Effector CD4-positive, alpha-beta T cell (primary cell): Measurements from ENCODE around the gene LPP.

ENCODE experiments used
- DNase-seq: peaks from one replicate; pipeline ENCODE4 v3.0.0-alpha.2; 2020

Gene LPP

DNA sequence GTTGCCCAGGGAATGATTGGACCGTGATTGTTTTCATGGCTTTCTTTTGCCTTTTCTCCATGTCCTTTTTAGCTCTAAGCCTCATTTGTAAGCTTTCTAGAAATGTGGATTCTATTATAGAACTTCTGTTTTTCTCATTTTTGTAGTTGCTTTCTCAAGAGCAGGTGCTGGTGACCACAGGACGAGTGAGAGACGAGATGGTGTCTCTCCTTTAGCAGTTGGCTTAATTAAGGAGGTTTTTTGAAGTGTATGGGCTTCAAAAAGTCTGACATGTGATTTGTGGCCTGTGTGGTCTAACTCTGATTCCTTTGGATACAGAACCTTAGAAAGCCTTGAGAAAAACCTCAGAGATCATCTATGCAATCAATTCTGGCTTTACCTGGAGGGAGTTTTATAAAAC is 292.8 kb downstream of the LPP start:
- no peak for DNase-seq

GRCh38 chr3:188448813-188449212 is 294.9 kb downstream of the LPP start:
- no peak for DNase-seq

DNA sequence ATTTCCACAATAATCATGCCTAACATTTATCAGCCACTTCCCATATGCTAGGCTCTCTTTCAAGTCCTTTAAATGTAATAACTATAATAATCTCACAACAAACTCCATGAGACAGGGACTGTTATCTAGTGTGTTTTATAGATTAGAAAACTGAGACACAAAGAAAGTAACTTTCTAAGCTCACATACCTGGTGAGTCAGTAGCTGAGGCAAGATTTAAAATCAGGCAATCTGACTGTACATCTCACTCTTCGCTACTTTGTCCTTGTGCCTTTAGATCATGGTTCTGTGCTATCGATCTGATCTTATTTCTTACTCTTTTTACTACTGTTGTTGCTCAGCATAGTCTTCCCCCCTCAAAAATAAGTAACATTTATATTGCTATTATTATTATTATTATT is 295.5 kb downstream of the LPP start:
- no peak for DNase-seq

DNA sequence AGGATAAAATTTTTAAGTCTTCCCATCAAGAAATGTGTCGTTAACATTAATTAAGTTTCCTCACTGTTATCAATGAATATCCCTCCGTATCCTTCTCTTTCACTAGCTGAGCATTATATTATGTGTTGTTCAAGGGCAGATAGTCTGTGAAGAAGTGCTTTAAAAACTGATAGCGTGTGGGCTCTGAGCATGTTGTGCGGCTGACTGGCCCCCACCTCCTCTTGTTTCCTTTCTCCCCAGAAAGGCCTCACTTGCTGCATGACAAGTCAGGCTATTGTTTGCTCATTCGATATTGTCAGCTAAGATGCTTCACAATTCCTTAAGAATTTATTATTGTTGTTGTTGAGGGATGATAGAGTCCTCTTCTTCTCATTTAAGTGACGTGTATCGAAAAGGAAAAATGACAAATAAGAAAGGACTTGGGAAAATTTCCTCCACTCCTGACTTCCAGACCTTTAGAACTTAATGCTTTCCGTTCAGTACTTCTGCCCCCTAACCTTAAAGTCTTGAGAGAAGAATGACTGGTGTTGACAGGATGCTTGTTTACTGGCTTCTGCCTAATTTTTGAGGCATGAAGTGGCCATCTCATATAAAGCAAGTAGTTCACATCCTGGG is 298.3 kb downstream of the LPP start:
- no peak for DNase-seq

DNA sequence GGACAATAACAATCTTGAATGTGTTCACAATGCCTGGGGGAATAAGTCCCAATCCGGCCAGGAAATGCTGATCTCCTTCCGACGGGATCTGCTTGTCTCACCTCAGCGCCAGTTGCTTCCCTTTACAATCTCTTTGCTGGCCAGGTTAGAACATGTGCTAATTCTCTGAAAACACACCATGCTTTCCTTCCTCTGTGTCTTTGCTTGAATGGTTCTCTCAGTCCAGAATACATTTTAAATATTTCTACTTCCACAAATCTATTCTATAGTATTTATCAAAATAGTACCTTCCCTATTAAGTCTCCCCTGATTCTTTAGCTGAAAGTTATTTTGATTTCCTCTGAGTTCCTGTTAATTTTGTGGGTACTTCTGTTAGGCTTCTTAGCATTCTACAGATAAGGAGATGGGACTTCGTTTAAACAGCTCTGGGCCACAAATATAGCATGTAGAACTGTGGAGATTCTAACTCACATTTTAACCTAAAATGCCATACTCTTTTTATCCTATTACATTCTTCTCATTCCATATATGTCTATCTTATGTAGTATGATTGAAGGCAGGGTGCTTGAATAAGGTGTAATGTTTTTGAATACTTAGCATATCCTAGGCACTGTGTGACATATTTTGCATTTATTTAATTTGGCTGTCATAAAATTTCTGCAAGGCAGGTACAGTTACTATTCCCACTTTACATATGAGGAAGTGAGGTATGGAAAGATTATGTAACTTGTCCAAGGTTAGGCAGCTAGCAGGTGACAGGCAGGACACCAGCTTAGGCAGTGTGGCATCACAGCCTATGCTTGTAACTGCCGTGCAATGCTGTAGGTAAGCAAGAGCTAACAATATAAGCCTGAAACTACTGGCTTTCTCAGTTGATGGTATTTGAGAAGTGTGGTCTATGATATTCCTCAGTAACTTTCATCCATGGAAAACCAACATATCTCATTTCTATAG is 299.8 kb downstream of the LPP start:
- no peak for DNase-seq

DNA sequence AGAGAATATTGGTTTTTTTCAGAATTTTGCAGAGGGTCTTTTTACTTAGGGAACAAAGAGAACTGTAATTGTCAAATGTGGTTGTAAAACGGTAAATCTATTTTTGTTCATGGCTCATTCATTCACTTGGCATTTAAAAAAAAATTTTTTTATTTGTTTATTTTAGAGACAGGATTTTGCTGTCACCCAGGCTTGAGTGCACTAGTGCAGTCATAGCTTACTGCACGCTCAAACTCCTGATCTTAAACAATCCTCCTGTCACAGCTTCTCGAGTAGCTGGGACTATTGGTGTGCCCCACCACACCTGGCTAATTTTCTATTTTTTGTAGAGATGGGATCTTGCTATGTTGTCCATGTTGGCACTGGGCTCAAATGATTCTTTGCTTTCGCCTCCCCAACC is 301.8 kb downstream of the LPP start:
- DNase-seq: no peak

GRCh38 chr3:188458756-188459155 is 304.8 kb downstream of the LPP start:
- DNase-seq: no peak

- no peak for DNase-seq
These were observed 311.4 kb downstream of the LPP start for GRCh38 chr3:188465311-188465710.

GRCh38 chr3:188468196-188468595 is 314.2 kb downstream of the LPP start:
- no peak for DNase-seq

- DNase-seq: no peak
These were observed 314.7 kb downstream of the LPP start for GRCh38 chr3:188468662-188469061.

DNA sequence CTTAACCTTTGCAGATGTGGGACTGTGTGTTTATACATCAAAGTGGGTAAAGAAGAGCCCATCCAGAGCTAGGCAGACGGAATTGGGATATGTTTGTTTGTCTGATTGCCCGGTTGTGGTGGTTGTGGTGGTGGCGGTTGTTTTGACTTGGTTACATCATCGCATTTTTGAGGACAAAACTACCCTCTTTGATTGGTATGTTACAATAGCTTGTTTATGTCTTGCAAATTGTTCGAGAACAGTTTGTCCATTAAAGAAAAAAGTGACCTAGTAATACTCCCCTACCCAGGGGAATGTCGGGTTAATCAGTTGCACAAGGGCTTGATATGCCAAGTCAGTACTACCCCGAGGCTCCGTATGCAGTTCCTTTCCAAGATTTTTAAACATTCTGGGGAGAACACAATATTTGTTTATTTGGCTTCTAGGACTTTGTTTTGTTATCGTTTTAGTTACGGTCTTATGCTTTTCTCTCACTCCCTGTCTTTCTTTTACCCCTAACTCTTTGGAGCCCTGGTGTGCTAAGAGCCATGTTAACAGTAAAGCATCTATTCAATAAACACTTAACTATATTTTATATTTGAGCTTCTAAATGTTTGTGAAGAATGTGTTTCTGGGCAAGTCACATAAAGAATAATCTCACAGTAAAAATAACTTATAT is 315.4 kb downstream of the LPP start:
- DNase-seq: no peak

- DNase-seq: no peak
These were observed 316.7 kb downstream of the LPP start for GRCh38 chr3:188470508-188471130.

GRCh38 chr3:188471723-188472122 is 317.8 kb downstream of the LPP start:
- DNase-seq: no peak

DNA sequence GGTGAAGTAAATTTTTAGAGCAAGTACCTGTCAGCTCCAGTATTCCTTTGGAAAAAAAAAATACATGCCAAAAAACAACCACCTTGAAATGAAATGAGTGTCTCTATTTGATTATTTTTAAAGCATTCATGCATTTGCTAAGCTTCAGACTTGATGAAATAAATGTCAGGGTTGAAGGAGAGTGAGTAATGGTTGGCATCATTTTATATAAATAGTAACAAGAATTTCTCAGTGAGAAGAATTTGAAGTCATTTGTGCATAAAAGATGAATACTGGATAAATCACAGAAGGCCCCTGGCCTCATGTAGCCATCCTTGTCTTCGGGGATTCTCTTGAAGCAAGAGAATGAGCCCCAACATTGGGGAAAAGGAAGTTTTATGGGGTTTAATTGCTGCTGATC is 318.4 kb downstream of the LPP start:
- no peak for DNase-seq

GRCh38 chr3:188473045-188473444 is 319.1 kb downstream of the LPP start:
- no peak for DNase-seq

DNA sequence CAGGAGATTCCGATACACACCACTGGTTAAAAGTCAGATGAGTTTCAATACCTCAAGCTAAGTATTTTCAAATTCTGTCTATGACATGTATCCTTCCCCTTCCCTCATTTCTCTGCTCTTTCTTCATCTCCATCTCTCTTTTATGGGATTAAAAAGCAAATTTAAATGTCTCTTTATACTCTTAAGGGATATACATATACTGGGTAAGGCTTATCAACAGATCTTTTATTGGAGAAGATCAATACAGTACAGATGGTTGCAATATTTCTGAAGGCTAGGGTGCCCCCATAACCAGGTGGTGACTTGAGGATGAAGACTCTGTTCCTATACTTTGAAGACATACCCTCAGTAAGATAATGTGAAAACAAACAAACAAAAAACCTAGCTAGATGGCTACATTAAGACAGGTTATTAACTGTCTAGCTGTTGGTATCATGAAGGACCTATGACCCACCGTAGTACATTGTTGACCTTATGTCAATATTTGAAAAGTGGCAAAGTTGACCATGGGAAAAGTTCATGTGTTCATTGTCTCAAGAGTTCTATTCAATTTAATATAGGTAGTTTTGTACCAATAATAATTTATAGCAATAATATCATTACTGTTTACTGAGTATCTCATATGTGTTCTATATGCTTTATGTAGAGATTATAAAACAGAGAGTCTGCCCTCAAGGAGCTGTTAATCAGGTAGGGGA is 319.8 kb downstream of the LPP start:
- no peak for DNase-seq

DNA sequence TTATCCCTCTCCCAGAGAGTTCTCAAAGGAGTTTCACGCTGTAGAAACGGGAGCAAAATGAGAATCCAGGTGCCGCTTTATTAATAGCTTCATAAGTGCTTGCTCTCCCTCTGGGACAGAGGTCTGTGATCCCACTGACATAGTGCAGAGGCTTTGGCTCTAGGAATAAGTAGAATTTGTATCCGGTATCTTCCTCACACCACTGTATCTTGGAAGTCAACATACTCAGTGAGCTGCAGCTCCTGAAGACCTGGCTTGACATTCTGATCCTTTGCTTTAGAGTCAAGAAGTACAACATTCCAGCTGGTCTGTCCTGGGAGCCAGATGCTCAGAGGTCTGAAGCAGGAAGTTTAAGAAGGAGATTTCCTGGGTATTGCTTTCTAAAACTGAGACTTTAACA is 323.0 kb downstream of the LPP start:
- no peak for DNase-seq

- DNase-seq: no peak
These were observed 326.1 kb downstream of the LPP start for GRCh38 chr3:188480011-188480410.

GRCh38 chr3:188482929-188483328 is 329.0 kb downstream of the LPP start:
- DNase-seq: no peak

DNA sequence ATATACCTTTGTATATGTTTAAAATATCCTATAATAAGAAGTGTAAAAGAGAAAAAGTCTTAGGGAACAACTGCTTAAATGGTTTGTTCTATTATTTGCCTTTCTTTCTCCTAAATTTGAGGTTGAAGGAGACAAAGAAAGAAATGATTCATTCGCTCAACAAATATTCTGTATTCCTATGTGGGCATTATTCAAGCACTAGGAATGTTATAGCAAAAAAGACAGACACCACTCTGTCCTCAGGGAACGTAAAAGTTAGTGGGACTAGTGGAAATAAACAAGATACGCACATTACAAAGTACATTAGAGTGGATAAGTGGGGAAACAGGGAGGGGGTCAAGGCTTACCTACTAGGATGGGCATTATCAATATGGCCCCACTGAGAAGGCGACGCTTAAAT is 332.2 kb downstream of the LPP start:
- DNase-seq: no peak

DNA sequence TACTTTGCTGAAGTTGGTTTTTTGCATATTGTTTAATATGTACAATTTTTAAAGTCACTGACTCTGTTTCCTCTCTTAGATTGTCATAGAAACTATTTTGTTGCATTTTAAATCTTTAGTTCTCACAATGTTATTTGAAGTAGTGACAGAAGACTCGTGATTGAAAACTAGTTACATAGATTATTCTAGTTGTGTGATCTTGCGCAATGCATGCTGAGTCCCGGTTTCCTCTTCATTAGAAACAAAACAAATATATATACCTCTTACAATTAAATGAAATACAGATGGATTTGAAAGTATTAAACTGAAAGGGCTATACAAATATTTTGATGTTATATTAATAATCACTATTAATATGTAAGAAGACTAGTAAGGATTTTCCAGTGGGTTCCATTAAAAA is 333.0 kb downstream of the LPP start:
- DNase-seq: no peak

DNA sequence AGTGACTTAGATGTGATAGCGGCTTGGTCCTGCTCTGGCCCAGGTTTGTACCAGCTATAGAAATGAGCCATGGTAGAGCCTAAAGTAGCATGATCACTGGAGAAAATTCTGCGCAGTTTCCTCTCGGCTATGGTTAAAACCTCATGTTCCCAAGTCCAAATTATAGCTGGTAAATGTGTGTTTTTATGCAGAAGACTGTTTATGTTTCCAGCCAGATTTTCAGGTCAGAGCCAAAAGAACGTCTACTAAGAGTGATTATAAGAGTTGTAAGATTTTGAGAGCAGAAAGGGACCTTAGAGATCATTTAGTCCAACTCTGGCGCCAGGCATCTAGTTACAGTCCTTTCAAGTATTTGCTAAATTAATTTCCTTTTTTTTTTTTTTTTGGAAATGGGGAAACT is 333.7 kb downstream of the LPP start:
- no peak for DNase-seq

GRCh38 chr3:188488801-188489200 is 334.8 kb downstream of the LPP start:
- DNase-seq: no peak
